Measurements from ENCODE around the gene SORCS3.

SORCS3 gene

DNA sequence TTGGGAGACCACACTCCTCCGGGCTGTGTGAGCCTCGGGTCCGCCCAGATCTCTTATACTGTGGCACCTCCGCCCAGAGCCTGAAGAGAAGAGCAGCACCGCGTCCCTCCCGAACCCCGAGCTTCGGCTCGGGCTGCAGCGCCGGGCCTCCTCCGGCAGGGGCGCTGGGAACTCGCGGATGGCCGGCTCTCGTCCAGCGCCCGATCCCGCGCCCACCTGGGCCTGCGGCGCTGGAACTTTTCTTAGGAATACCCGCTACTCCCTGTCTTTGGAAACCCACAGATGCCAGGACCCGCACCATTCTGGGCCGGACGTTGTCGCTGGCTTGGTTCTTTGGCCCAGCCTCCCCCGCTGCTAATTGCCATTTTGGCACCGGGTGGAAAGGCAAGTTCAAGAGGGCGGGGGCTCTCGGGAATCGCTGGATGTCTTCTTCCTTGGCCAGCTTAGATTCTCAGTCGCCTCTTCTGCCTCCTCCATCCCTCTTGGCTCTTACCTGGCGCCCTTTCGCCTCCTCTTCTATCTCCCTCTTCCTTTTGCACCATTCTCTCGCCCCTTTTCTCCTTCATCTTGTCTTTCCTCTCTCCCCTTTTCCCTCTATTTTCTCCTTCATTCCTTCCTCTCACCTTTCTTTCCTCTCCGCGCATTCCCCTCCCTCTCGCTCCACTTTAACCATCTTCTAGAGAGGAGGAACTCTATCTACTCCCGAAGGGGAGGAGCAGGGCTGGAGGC lies 2.1 kb upstream of the SORCS3 start:
- H3K27me3 ChIP-seq (ENCODE audit: insufficient read depth, poor library complexity, severe bottlenecking) = peaks cover 46% of the 10 kb centered on the region
- TF ChIP-seq, protein P1, sequence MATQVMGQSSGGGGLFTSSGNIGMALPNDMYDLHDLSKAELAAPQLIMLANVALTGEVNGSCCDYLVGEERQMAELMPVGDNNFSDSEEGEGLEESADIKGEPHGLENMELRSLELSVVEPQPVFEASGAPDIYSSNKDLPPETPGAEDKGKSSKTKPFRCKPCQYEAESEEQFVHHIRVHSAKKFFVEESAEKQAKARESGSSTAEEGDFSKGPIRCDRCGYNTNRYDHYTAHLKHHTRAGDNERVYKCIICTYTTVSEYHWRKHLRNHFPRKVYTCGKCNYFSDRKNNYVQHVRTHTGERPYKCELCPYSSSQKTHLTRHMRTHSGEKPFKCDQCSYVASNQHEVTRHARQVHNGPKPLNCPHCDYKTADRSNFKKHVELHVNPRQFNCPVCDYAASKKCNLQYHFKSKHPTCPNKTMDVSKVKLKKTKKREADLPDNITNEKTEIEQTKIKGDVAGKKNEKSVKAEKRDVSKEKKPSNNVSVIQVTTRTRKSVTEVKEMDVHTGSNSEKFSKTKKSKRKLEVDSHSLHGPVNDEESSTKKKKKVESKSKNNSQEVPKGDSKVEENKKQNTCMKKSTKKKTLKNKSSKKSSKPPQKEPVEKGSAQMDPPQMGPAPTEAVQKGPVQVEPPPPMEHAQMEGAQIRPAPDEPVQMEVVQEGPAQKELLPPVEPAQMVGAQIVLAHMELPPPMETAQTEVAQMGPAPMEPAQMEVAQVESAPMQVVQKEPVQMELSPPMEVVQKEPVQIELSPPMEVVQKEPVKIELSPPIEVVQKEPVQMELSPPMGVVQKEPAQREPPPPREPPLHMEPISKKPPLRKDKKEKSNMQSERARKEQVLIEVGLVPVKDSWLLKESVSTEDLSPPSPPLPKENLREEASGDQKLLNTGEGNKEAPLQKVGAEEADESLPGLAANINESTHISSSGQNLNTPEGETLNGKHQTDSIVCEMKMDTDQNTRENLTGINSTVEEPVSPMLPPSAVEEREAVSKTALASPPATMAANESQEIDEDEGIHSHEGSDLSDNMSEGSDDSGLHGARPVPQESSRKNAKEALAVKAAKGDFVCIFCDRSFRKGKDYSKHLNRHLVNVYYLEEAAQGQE (IDR thresholded peaks at IDR 0.05; ENCODE audit: insufficient replicate concordance, low read depth) = no peak
- TF ChIP-seq GABPA (IDR thresholded peaks at IDR 0.05; ENCODE audit: low read depth) (no peak), SPI1 (IDR thresholded peaks at IDR 0.05; ENCODE audit: borderline replicate concordance, low read depth) (no peak), POLR2AphosphoS5 (IDR thresholded peaks at IDR 0.05; ENCODE audit: low read depth) (no peak)
- TF ChIP-seq, protein P2, sequence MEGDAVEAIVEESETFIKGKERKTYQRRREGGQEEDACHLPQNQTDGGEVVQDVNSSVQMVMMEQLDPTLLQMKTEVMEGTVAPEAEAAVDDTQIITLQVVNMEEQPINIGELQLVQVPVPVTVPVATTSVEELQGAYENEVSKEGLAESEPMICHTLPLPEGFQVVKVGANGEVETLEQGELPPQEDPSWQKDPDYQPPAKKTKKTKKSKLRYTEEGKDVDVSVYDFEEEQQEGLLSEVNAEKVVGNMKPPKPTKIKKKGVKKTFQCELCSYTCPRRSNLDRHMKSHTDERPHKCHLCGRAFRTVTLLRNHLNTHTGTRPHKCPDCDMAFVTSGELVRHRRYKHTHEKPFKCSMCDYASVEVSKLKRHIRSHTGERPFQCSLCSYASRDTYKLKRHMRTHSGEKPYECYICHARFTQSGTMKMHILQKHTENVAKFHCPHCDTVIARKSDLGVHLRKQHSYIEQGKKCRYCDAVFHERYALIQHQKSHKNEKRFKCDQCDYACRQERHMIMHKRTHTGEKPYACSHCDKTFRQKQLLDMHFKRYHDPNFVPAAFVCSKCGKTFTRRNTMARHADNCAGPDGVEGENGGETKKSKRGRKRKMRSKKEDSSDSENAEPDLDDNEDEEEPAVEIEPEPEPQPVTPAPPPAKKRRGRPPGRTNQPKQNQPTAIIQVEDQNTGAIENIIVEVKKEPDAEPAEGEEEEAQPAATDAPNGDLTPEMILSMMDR (IDR thresholded peaks at IDR 0.05; ENCODE audit: insufficient read depth, low read length) = no peak
- DNase-seq (ENCODE audit: low read depth in 1 of 2, low spot score in 1 of 2) = no peak
- no peak overlapping the region for H3K4me3 ChIP-seq (replicated peaks; ENCODE audit: insufficient read depth, low read length)
- H3K27ac ChIP-seq (replicated peaks) = no peak overlapping the region

DNA sequence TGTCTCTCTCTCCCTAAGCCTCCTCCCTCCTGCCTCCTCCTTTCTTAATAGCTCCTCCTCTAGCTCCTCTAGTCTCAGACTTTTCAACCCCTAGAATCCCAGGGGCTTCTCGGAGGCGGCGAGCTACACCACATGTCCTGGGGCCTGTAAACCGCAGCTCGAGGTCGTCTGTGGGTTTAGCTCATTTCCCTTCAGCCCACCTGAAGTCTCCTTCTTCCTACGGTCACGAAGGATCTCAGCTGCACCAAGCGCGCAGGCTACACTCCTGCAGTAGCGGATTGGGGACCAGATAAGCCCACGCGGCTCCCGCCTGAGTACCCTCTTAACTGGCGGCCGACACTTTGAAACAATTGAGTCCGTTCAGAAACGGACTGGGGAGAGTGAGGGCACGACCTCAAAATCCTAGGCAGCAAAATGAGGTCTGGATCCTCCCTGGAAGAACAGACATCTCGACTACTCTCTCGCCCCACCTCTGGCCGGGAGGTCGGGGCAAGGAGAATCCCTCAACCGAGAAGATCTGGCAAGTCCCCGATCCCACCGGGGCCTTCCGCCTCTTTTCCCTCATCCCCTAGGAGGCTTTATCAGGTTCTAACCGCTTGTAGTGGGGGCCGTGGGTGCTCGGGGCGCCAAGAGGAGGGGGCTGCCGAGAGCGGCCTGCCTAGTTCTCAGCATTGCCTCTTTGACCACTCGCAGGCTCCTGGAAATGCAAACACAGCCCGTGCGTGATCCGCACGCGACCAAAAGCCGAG lies 1.3 kb upstream of the SORCS3 start:
- no peak overlapping the region for H3K27ac ChIP-seq (replicated peaks)
- H3K4me3 ChIP-seq (replicated peaks; ENCODE audit: insufficient read depth, low read length) = no peak overlapping the region
- no peak for DNase-seq (ENCODE audit: low read depth in 1 of 2, low spot score in 1 of 2)
- TF ChIP-seq, protein P2 (IDR thresholded peaks at IDR 0.05; ENCODE audit: insufficient read depth, low read length) = no peak
- TF ChIP-seq POLR2AphosphoS5 (IDR thresholded peaks at IDR 0.05; ENCODE audit: low read depth) (no peak), SPI1 (IDR thresholded peaks at IDR 0.05; ENCODE audit: borderline replicate concordance, low read depth) (no peak), GABPA (IDR thresholded peaks at IDR 0.05; ENCODE audit: low read depth) (no peak)
- TF ChIP-seq, protein P1 (IDR thresholded peaks at IDR 0.05; ENCODE audit: insufficient replicate concordance, low read depth) = no peak
- peaks cover 44% of the 10 kb centered on the region for H3K27me3 ChIP-seq (ENCODE audit: insufficient read depth, poor library complexity, severe bottlenecking)

DNA sequence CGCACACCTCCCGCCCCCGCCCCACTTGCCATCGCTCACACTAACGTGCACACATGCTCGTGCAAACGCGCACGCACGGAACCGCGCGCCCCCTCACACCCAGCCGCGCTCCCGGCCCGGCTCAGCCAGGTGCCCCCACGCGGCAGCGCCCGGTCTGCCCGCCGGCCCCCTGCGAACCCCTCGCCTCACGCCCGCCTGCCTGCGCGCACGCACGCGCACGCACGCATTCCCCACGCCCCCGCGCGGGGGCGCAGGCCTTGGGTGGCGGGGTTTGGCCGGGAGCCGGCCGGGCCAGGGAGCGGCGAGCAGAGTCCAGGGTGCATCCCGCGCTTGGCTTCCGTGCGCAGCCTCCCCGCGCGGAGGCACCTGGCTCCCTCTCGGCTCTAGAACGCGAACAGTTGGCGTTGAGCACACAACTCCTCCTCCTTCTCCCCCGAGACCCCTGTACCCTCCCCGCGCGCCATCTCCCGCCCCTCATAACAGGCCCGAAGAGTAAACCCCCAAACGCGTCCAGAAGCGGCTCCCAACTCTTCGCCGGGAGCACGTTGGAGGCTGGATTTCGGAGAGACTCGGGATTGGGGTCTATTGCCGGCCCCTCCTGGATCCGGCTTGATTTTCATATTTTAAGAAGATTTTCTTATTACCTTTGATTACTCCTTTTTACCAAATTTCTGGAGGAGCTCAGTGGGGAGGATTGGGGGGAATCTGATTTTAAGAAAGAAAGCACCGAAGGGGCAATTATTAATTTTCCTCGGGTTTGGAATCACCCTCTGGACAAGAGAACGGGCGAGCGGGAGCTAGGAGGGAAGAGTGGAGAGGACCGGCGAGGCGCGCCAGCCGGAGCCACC lies 527 bp upstream of the SORCS3 start:
- TF ChIP-seq, protein P2 (IDR thresholded peaks at IDR 0.05; ENCODE audit: insufficient read depth, low read length) = no peak
- H3K4me3 ChIP-seq (replicated peaks; ENCODE audit: insufficient read depth, low read length) = no peak overlapping the region
- DNase-seq (ENCODE audit: low read depth in 1 of 2, low spot score in 1 of 2) = no peak
- no peak overlapping the region for H3K27ac ChIP-seq (replicated peaks)
- H3K27me3 ChIP-seq (ENCODE audit: insufficient read depth, poor library complexity, severe bottlenecking) = peaks cover 49% of the 10 kb centered on the region

Data from HL-60 (cell line).